ENCODE data around the gene PTGES2. TPM values are rescaled to one million over a fixed set of nuclear protein-coding genes. Genes with fewer than 3 reads are reported as not detected.
A peak's percentile ranks its signal among the peaks of the same experiment; 100 is the strongest.

Gene PTGES2
- total and polyA plus RNA-seq, 9 of the 15 experiments (the other 6 are each of a cell fraction or from before 2014, with no cell fraction given): 2.4 to 196 (median 90.1) TPM

- ChIA-PET POLR2A (interaction anchor here (0.7 to 5.6 kb wide), 6 partner anchors 8 to 180 kb away, joined by 3 to 82 read pairs (median 6); partner anchors contain the start of genes NAIF1 and SLC25A25), CTCF (ENCODE audit: low intra/inter-chr PET ratio) (no interaction called here)
- no peaks in the 10 kb centered on the region for H3K9me3 ChIP-seq (replicated peaks; ENCODE audit: control insufficient read depth, insufficient read depth, low read depth, low read length)
- no peaks in the 10 kb centered on the region for H4K20me1 ChIP-seq (replicated peaks; ENCODE audit: control insufficient read depth, insufficient read depth, low read length)
- H3K36me3 ChIP-seq (ENCODE audit: control insufficient read depth, insufficient read depth, low read length): peaks cover 74% of the 10 kb centered on the region
- H3K27me3 ChIP-seq (ENCODE audit: control insufficient read depth in 2 of 2, insufficient read depth in 2 of 2, low read length in 2 of 2): no peaks in the 10 kb centered on the region
- FAIRE-seq (no peak), DNase-seq (ENCODE audit: extremely low read depth in 1 of 4, low spot score in 3 of 4) (no peak), ATAC-seq (no peak)
- no TSS peak for BruUV-seq (replicated peaks)
- in situ Hi-C loops (cut with MboI): no loop called here
- intact Hi-C loops (cut with micrococcal nuclease): no loop called here
- H3K27ac ChIP-seq (ENCODE audit: extremely low read depth, low read depth, low read length): peak overlapping the region; percentile 89
- H3K9ac ChIP-seq (ENCODE audit: insufficient read depth in 1 of 2, low read depth in 2 of 2, low read length in 2 of 2): peak overlapping the region; percentile 65 to 86; a peak in 3 of 4 replicates
- H3K4me2 ChIP-seq (ENCODE audit: insufficient read depth, low read length): peak overlapping the region; percentile 78
- peak overlapping the region; percentile 12; the same call in 1 of the 2 replicates for H3K4me3 ChIP-seq
- whole genome bisulfite sequencing (ENCODE audit: insufficient coverage, low coverage, missing lambda C conversion rate): 8% methylated on average over 4 of the region's 4 CpGs
- H3K79me2 ChIP-seq (ENCODE audit: control insufficient read depth, insufficient read depth, low read length): peaks cover 92% of the 10 kb centered on the region
- H2AFZ ChIP-seq (ENCODE audit: low read depth, low read length): no peak overlapping the region
- peaks cover 73 to 84% of the 10 kb centered on the region in 2 experiments for H3K4me1 ChIP-seq (replicated peaks in 1 of 2; ENCODE audit: control insufficient read depth in 2 of 2, insufficient read depth in 2 of 2, low read length in 2 of 2)
- H3K9me1 ChIP-seq (ENCODE audit: control insufficient read depth, insufficient read depth, low read length): no peaks in the 10 kb centered on the region
- TF ChIP-seq, protein P1, sequence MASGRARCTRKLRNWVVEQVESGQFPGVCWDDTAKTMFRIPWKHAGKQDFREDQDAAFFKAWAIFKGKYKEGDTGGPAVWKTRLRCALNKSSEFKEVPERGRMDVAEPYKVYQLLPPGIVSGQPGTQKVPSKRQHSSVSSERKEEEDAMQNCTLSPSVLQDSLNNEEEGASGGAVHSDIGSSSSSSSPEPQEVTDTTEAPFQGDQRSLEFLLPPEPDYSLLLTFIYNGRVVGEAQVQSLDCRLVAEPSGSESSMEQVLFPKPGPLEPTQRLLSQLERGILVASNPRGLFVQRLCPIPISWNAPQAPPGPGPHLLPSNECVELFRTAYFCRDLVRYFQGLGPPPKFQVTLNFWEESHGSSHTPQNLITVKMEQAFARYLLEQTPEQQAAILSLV (tag; IDR thresholded peaks at IDR 0.05): no peak
- TF ChIP-seq PPARD (CRISPR knock-in tag; IDR thresholded peaks at IDR 0.05) (no peak), ZBED1 (IDR thresholded peaks at IDR 0.05) (no peak), ZEB2 (IDR thresholded peaks at IDR 0.05) (no peak), ZNF408 (CRISPR knock-in tag; IDR thresholded peaks at IDR 0.05; ENCODE audit: low read depth) (no peak), HMGN3 (IDR thresholded peaks at IDR 0.05; ENCODE audit: borderline replicate concordance, extremely low read depth, insufficient read length, low read depth, low read length) (no peak), SRF (CRISPR knock-in tag; IDR thresholded peaks at IDR 0.05) (no peak)
Measured at GRCh38 chr9:128093011-128093410, 34.5 kb downstream of the PTGES2 start.
